Measurements from ENCODE around the gene UGT1A1.

UGT1A1 gene

GRCh38 chr2:233799087-233799665, 39.1 kb downstream of the UGT1A1 start:
- DNase-seq, result no peak

GRCh38 chr2:233799716-233800115, 39.6 kb downstream of the UGT1A1 start:
- DNase-seq, result no peak

GRCh38 chr2:233800208-233800607, 40.1 kb downstream of the UGT1A1 start:
- DNase-seq, result no peak

GRCh38 chr2:233801357-233802131, 41.5 kb downstream of the UGT1A1 start:
- no peak for DNase-seq

- DNase-seq, result no peak
Measured at GRCh38 chr2:233802132-233802815, 42.2 kb downstream of the UGT1A1 start.

- no peak for DNase-seq
Measured at GRCh38 chr2:233803292-233803911, 43.3 kb downstream of the UGT1A1 start.

- no peak for DNase-seq
Measured at GRCh38 chr2:233803994-233804393, 43.9 kb downstream of the UGT1A1 start.

GRCh38 chr2:233807215-233807865, 47.3 kb downstream of the UGT1A1 start:
- DNase-seq, result no peak

- no peak for DNase-seq
Measured at GRCh38 chr2:233807966-233808935, 48.2 kb downstream of the UGT1A1 start.

GRCh38 chr2:233810385-233810784, 50.3 kb downstream of the UGT1A1 start:
- no peak for DNase-seq

- DNase-seq, result no peak
Measured at GRCh38 chr2:233811087-233811486, 51.0 kb downstream of the UGT1A1 start.

GRCh38 chr2:233811732-233812131, 51.7 kb downstream of the UGT1A1 start:
- no peak for DNase-seq

GRCh38 chr2:233813236-233814055, 53.4 kb downstream of the UGT1A1 start:
- DNase-seq, result no peak

GRCh38 chr2:233814056-233814835, 54.2 kb downstream of the UGT1A1 start:
- no peak for DNase-seq

- no peak for DNase-seq
Measured at GRCh38 chr2:233815861-233816260, 55.8 kb downstream of the UGT1A1 start.

GRCh38 chr2:233816334-233816733, 56.3 kb downstream of the UGT1A1 start:
- no peak for DNase-seq

- no peak for DNase-seq
Measured at GRCh38 chr2:233816771-233817170, 56.7 kb downstream of the UGT1A1 start.

- no peak for DNase-seq
Measured at GRCh38 chr2:233817361-233817911, 57.4 kb downstream of the UGT1A1 start.

GRCh38 chr2:233817995-233818638, 58.0 kb downstream of the UGT1A1 start:
- DNase-seq, result no peak

All from COR-L47 (cell line).